GM21529 (cell line): Measurements from ENCODE around the gene C1orf105.
A peak's percentile ranks its signal among the peaks of the same experiment; 100 is the strongest.
"Not testable (repeated sequence)": the region's sequence is repeated elsewhere in the genome, so short reads cannot be mapped to it uniquely, and the experiment has no call there.

Experiments
- ATAC-seq: cut with Tn5 transposase; IDR thresholded peaks from one replicate; pipeline ENCODE4 v1.9.1; 2021; ENCODE audit not compliant: unreplicated experiment

Gene C1orf105, protein sequence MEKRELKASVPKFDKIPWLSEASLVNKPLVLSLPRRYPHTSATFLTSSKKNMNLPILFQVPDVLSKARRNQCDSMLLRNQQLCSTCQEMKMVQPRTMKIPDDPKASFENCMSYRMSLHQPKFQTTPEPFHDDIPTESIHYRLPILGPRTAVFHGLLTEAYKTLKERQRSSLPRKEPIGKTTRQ

DNA sequence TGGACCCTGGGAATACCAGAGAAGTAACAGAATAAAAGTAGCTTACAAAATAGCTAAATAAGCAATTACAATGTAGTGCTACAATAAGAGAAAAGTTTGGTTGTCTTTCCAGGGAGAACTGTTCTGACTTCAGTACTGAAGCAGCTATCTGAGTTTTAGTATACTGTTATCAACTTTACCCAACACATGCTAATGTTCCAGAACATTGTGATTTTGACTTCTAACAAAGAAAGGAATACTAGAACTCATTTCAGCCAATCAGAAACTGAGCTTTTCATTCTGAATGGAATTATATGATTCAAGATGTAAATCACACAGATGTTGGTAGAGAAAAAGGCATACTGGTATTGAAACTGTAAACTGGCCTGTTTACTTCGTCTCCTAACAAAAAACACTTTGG, at the start of gene C1orf105:
Gene C1orf105, plus strand, starts transcription at position 301 of the 400 bp plus-strand sequence. CDS start 201 bp downstream, outside the sequence.
- ATAC-seq: no peak

DNA sequence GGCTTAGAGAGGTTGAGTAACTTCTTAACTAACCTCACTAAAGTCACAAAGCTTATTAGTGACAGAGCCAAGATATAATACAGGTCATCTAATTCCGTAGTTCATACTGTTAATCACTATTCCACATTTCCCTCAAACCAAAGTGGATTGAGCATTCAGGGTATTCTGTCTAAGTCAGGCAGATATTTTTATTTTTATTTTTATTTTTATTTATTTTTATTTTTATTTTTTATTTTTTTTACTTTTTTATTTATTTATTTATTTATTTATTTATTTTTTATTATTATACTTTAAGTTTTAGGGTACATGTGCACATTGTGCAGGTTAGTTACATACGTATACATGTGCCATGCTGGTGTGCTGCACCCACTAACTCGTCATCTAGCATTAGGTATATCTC, 48.8 kb upstream of the C1orf105 start:
- ATAC-seq: not testable (repeated sequence)

DNA sequence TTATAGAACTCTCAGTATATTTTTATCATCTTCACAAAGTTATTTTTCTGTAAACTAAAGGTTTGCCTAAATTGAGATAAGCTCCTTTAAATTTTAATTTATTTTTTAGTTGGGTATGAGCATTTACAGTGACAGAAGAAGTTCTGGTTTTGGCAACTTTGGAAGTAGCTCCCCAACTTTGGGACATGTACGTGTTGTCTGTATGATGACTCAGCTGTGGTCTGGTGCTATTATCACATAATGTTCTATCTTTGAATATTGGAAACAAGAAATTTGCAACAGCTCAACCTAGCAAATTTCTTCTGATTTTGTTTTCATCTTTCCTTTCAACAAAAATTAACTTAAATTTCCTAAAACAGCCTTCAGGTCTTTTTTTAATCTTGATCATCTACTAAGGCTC, 46.6 kb upstream of the C1orf105 start:
- ATAC-seq: no peak

DNA sequence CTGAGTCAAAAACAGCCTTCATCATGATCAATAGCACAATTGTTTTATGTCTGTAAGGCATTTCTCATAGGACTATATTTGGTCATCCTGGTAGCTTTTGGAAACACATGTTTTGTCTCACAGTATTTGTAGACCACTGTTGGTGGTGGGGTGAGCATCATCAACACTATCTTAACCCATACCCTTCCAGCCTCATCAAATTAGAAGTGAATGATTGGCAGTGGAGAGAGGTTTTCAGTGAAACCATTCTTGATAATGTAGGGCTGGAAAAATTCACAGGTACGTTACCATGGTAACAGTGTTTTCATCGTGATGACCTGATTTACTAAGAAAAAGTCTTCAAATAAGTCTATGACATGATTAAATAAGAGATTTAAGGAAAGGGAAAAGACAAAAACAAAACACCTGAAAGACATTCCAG, 45.3 kb upstream of the C1orf105 start:
- no peak for ATAC-seq

DNA sequence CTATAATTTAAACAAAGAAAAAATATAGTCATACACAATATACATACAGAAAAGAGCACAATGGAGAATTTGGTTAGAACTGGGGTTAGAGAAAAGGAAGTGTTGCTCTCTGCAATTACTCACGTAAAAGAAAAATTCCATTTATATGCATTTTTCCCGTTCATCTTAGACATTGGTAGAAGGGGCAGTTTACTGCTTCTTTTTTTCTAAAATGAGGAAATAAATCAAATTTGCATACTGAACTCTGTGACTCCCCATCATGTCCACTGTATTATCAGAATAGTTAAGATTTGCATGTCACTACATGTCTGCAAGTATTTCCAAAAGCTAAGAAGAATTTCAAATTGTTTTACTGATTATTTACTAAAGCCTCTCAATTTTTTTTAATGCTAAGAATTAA, 44.1 kb upstream of the C1orf105 start:
- no peak for ATAC-seq

DNA sequence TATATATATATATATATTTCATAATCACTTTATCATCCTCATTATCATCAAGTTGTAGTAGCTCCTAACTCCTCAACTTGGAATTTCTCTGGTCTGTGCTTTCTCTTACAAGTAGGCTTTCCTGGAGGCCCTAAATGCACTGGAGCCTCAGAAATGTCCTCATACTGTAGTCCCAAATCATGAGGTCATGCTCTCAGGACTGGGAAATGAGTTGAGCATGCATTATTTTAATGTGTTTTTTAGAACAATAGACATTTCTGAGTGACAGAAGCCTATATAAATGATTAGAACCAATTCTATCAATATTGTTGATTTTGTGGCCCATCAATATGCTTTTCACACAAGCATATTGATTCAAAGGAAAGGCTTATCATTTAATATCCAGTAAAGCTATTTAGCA, 42.9 kb upstream of the C1orf105 start:
- no peak for ATAC-seq

DNA sequence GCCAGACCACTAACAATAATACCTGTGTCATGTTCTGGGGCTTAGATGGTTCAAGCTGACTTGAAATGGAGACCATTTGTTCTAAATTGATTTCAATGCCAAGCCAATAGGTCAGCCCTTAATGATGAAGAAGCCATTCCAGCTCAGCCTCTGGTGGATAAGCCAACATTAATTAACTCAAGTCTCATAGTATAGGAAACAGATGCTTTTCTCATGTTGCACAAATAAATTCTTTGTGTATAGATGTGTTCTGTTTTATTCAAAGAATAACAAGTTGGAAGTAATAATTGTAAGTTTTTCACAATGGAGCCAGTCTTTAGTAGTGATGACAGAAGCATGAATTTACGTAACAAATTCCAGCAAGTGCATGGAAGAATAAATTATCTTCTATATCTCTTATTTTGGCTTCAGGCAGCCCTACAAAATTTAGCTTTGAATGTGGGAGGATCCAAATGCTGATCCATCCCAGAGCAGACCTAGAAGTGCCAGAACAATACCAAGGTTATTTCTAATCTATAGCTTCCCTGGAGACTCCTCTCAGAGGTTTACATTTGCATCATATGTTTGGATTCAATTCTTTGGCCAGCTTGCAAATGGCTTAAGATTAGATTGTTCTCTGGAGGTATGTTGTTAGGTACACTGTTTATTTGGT, 42.2 kb upstream of the C1orf105 start:
- no peak for ATAC-seq

DNA sequence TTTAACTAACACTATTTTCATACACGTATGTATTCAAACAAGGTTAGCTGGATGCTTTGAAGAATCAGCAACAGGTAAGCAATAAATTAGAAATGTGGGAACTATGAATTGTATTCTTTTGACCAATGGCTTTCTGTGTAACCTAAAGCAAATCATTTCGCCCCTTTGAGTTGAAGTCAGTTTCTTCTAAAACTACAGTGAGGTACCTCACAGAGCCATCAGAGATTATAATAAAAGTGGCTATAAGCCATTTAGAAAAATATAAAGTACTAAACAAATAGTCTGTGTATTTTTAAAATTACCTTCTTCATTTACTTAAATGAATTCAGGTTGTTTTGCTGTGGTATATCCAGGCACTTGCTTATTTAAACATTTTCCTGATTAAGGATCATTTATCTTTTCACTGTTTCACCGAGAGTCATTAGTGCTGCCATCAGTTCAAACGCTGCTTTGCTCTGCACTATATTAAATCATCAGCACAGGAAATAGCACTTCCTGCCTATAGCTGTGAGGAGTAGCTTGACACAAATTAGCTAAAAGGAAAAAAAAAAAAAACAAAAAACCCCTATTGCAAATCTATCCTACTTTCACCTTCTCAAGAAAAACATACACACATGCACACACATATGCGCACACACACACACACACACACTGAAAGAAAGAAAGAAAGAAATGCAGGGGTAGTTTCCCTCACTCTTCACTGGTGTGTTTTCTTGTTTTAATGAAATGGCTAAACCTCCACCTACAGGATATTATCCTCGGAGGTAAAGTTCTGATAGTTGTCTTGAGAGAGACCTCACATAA, 39.8 kb upstream of the C1orf105 start:
- peak; percentile 93 for ATAC-seq

DNA sequence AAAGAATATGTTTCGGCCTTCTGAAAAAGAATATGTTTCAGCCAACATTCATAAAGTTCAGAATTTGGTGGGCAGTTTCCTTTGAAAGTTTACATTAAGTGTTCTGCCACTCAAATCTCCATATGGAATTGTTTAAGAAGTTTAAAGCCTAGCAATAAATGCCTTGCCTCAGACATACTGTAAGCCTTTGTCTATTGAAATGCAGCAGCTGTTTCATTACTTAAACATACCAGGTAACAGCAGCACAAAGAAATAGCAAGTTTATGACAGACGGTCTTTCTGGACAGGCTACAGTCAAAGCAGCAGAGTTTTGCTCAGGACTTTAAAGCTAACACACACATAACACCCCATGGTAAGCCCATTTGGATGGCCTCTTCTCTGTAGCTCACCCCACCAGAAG, 38.5 kb upstream of the C1orf105 start:
- no peak for ATAC-seq

DNA sequence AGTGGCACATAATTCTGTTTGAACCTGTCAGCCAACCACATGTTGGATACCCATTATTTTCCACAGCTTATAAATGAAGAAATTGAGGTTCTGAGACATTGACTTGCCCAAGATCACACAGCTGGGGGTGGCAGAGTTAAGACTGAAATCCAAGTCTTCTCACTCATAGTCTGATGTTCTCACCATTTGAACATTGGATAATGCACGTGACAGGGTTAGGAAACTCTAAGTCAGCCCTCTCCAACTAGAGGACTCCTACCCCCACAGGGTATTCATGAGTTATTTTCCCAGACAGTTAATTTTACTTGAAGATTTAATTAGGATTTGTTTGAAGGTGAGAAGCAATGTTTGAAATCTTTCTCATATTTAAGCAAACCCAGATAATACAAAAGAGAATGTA, 38.1 kb upstream of the C1orf105 start:
- ATAC-seq: no peak

DNA sequence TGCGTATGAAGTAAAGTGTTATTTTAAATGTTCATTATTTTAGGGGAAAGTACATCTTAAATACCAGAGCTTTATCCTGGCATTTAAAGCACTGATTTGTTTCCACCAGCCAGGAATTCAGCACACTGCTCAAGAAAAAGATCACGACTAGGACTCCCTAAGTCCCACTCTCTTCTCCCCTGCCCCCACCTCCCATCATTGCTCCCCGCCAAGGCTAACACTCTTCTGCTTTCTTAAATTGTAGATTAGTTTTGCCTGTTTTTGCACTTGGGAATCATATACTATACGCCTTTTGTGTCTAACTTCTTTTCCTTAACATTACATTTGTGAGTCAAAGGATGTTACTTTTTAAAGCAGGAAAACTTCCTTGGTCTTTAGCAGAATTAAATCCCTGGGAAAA, 37.5 kb upstream of the C1orf105 start:
- no peak for ATAC-seq

DNA sequence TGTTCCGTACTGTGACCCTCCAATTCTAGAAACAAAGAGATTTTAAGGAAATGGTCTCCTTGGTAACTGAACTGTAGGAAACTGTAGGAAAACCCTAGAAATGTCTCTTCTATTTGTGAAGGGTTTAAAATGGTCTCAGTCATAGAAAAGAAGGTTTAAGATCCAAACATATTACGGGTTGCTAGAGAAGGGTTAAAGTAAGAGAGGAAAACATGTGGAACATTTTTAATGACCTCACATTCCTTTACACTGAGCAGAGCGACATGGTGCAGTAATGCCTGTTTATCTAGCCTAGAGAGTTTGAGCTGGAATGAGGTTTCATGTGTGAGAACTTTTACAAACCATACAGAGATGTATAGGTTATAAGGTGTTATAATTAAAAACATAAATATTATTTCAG, 36.9 kb upstream of the C1orf105 start:
- ATAC-seq: no peak

DNA sequence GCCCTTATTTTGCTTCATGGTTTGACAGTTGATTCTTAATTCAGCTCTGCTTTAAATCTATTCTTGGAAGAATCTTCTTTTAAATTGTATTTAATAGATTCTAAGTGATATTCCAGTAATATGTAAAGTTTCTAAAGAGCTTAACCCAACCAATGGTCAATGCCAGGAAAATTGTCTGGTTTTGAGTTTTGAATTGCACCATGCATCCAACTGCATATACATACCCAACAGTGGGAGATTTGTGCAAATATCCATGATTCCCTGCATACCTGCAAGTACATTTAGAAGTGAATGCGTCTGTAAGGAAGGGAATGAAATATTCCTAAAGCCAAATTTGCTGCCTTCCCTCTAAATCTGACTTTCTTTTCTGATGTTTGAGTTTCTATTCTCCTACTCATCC, 35.8 kb upstream of the C1orf105 start:
- ATAC-seq: no peak

DNA sequence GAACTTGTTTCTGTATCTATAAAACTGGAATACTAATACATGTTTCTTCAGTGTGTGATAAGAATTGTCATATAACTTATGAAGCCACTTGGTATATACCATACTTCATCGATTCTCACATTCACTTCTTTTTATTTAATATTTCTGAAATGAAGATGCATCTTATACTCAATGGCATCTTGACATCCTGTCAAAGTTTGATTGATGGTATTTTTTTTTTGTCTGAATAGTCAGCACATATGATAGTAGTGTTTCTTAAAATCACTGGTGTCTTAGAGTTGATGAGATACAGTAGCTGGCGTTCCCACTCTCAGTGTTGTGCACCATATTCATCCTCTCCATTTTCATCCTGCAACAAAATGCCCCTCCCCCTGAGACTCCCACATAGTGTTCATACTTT, 34.4 kb upstream of the C1orf105 start:
- no peak for ATAC-seq

DNA sequence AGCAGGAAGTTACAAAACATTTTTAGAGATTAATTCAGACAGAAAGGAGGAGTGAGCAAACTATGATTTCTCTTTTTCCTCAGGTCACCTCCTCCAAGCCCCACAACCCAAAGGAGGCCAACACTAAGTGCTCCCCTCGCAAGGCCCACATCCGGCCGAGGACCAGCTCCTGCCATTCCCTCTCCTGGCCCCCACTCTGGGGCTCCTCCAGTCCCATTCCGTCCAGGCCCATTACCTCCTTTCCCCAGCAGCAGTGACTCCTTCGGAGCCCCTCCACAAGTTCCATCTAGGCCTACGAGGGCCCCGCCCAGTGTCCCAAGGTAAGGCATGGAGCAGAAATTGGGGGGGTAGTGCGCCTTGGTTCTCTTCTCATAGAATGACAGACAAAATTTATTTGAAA, 32.0 kb upstream of the C1orf105 start:
- ATAC-seq: no peak

DNA sequence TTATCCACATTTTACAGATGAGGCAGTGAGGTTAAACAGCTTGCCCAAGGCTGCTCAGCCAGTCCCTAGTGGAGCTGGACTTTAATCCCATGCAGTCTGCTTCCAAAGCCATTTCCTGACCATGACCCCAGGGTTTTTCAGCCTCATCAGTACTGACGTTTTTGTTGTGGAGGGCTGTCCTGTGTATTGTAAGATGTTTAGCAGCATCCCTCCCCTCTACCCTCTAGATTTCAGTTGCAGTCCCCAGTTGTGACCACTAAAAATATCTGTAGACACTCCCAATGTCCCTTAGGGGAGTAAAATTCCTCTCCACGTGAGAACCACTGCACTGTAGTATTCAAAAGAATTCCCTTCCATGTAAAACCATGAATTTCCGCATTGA, 30.2 kb upstream of the C1orf105 start:
- no peak for ATAC-seq

DNA sequence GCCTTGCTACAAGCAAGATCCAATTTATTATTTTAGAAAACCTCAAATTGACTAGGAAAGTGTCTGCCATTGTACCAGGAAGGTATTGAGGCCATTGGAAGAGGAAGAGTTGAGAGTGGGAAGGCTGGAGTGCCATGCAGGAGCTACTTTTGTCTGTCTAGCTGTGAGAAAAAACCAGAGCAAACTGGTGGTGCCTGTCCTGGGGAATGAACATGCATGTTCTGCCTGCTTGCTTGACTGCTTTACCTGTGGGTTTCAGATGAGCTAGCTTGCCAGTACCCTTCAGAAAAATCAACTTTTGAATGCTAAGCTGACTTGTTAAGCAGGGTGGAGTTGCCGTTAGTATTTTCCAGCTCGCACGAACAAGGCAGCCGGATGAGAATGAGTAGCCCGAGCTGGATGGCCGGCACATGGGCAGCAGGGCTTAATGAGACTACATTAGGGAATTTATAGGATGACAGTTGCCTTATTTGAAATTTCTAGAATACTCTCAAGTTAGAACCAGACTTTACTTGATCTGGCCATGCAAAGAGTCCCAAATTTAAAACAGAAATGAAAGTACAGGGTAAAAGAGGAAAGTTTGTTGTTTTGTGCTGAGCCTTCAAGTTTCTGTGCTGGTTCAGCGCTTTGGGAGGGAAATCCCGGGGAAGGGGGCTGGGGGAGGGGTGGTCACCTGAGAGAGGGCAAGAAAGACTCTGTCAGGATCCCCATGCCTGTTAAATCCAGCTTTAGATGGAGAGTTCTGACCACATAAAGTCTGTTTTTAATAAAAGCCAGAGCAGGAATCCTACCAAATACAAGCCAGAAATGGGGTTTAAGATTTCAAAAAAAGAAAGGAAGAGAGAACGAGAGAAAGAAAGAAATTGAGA, 29.6 kb upstream of the C1orf105 start:
- ATAC-seq: peak; percentile 65

DNA sequence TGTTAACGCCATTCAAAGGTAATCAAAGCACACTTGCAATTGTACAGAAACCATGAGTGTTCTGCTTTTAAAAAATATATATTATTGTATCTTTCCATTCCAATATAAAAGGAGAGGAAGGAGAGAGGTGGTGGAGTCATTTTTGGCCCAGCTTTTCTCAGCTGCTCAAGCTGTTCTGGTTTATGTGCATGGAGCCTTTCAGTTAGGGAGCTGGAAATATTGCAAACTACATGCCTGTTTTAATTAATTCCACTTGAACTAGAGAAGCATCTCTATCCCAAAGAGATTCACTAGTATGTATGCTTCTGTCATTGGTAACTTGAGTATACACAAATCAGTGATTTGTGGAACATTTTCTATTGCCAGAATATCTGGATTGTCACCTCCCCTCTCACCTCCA, 28.5 kb upstream of the C1orf105 start:
- no peak for ATAC-seq

DNA sequence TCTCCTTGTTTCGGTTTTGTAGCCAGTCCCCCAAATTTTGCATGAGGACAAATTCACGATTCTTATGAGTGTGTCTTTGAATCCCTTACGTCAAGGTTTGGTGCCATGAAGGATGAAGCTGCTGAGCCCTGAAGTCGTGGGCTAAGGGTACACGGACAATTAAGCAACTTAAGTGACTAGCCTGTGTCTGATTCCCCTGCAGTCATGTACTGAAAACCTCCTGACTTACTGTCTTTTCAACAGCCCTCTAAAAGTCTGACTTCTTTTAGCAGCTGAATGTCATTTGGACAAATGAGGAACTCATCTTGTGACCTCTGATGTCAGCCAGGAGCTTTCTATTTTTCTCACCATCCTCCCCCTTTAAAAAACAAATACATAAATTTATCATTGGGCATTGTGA, 27.1 kb upstream of the C1orf105 start:
- no peak for ATAC-seq

DNA sequence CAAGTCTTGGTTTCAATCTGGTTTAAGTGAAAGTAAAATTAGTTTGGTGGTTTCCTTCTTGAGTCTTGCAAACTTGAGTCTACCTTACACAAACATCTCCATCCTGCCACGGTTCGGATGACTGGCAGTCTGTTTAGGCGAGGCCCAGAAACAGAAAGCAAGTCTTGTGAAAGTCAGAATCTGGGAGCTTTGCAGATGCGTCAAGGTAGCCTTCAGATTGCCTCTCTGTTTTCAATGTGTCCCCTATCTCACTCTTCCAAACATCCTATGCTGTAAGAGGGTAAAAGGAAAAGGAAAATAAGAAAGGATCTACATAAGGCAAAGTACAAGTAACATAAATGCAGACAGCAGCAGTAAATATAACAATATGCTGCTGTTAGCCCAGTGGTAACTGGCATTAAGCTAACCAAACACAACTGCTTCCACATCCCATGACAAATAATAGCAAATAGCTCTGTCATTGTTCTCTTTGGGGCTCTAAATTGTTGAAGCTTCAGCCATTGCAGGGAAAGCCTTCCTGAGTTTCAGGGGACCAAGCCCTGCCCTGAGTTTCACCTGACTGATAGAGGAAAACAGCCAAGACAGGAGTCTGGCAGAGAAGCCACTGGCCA, 26.2 kb upstream of the C1orf105 start:
- peak; percentile 65 for ATAC-seq

DNA sequence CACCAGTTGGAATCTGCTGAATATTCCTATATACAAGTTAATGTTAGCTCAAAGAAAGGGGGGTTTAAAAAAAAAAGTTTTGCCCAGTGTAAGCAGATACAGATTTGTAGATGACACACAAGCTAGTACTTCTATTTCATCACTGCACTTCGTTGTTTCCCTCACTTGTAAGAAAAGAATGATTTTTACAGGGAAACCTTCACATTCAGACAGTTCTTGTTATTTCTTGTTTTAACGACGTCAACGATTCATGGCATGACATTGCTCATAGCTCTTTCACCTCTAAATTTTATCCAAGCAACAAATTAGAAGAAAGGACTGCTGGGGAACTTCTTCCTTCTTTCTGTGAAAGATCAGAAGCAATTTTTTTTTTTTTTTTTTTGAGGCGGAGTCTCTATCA, 25.7 kb upstream of the C1orf105 start:
- no peak for ATAC-seq
